Epithelial cell of esophagus (primary cell): Measurements from ENCODE around the gene SCFD2.
"Not testable (repeated sequence)": the region's sequence is repeated elsewhere in the genome, so short reads cannot be mapped to it uniquely, and the experiment has no call there.

ENCODE experiments used
- DNase-seq: peaks from one replicate; pipeline ENCODE4 v3.0.0; 2010; ENCODE audit warnings: low read depth
- H3K4me3 ChIP-seq: 2 replicates; pipeline ENCODE4 v1.5.1; 2011; ENCODE audit warnings: mild to moderate bottlenecking, low read length, control low read depth
- CTCF ChIP-seq: IDR thresholded peaks from 2 replicates; pipeline ENCODE4 v1.5.1; 2011; ENCODE audit warnings: low read depth, mild to moderate bottlenecking, low read length, control low read depth, inconsistent platforms; ENCODE audit not compliant: insufficient read depth; ENCODE audit errors: missing control alignments

Gene SCFD2

DNA sequence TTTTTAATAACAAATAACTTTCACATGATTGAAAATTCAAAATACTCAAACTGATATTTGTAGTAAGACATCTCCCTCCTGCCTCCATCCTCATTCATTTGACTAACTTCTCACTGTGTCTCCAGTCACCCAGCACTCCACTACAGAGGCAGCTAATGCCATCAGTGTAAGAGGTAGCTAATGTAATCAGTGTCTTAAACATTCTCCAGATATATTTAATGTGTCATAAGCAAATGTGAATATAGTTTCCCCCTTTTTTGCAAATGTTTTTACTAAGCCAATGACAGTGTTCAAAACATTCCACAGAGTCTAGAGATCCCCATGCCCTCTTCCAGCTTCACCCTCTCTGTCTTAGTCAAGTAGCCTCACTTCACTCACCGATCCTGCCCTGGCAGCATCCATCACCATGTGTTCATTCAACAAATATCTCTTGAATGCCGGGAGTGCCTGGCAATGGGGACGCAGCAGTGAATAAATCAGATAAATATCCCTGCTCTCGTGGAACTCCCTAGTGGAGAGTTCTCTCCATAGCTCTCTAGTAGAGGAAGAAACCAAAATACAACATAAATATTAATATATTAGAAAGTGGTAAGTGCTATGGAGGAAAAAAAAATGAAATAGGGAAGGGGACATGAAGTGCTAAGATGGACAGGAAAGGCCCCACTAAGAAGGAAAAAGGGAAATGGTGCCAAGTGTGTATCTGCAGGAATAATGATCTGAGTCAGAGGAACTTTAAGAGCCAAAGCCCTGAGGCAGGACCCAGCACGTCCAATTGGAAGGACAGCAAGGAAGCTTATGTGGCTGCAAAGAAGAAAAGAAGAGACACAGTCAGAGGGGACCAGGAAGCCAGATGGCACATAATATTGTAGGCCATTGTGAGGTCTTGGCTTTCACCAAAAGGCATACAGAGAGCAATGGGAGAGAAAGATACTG is 18.7 kb downstream of the SCFD2 start:
- DNase-seq: peak; percentile 86
- no peak for TF ChIP-seq CTCF
- H3K4me3 ChIP-seq: no peak overlapping the region

DNA sequence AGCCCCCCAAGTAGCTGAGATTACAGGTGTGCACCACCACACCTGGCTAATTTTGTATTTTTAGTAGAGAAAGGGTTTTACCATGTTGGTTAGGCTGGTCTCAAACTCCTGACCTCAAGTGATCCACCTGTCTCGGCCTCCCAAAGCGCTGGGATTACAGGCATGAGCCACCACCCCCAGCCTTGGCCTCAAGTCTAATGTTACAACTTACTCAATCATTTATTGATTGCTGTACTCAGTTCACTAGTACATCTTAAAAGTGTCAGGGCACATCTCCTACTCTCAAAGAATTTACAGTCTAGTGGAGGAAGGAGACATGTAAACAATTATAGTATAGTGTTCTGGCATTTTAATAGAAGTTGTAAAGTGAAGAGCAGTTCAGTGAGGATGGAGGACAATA is 19.5 kb downstream of the SCFD2 start:
- H3K4me3 ChIP-seq, DNase-seq: not testable (repeated sequence)

DNA sequence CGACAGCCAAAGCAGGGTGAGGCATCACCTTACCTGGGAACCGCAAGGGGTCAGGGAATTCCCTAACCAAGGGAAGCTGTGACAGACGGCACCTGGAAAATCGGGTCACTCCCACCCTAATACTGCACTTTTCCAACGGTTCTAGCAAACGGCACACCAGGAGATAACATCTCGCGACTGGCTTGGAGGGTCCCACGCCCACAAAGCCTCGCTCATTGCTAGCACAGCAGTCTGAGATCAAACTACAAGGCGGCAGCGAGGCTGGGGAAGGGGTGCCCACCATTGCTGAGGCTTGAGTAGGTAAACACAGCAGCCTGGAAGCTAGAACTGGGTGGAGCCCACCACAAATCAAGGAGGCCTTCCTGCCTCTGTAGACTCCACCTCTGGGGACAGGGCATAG is 25.7 kb downstream of the SCFD2 start:
- not testable (repeated sequence) for H3K4me3 ChIP-seq, DNase-seq

GRCh38 chr4:53334916-53335315 is 30.9 kb downstream of the SCFD2 start:
- not testable (repeated sequence) for H3K4me3 ChIP-seq, DNase-seq

DNA sequence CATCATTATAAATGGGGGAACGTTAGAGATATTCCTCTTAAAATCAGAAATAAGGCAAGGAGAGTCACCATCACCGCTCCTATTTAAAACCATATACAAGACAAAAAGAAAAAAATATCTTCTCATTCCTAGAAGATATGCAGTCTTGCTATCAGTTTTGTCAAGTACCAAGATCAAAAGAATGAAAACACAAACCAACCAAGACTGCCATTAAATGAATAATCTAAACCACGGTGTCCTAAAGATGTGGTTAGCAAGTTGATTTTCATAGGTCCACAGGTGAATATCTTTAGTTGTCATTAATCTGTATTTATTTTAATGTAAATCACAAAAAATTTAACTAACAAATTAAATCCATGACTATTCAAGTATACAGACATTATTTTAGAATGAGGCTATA is 39.3 kb downstream of the SCFD2 start:
- DNase-seq: no peak
- no peak overlapping the region for H3K4me3 ChIP-seq
- TF ChIP-seq CTCF: no peak

GRCh38 chr4:53322696-53323095 is 43.2 kb downstream of the SCFD2 start:
- DNase-seq: no peak
- no peak overlapping the region for H3K4me3 ChIP-seq
- no peak for TF ChIP-seq CTCF

- TF ChIP-seq CTCF: no peak
- H3K4me3 ChIP-seq: no peak overlapping the region
- DNase-seq: no peak
Measured at GRCh38 chr4:53321984-53322289, 43.9 kb downstream of the SCFD2 start.

DNA sequence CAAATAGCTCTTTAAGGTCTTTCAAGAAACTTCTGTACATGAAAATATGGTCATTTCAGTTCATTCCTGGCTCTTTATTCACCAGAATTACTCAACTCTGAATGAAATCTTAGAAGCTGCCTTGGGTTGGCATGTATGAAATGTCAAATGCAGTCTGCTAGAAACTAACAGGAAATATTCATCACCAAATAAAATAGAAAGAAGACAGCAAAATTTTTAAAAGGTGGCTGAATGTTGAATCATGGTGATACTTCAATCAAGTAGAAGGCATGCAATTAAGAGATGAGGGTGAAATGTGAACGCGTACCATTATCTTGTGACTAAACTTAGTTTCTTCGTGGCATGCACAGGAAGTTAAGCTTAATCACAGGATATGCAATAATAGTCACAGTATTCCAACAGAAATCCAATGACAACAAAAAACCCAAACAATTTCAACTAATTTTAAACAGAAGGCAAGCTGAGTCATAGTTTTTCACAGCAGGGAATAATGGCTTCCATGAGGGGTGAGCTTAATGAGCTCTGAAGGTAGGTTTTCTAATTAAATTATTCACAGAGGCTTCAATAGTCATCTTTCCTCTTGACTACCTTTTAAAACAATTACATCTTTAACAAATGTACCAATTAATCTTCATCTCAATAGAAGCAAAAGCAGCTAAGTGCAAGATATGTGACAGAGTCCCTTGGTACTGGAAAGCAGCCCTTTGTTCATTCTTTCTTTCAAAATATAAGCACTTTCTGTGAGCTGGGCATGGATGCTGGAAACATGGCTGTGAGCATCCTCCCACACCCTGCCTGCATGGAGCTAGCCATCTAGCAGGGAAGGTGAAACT is 44.5 kb downstream of the SCFD2 start:
- TF ChIP-seq CTCF: no peak
- DNase-seq: peak; percentile 64
- H3K4me3 ChIP-seq: no peak overlapping the region
